HepG2 (cell line): ENCODE measurements around the gene COG8. TPM values are rescaled to one million over a fixed set of nuclear protein-coding genes. Genes with fewer than 3 reads are reported as not detected.

Experiments used
- ADNP ChIP-seq: sonication (generic); formaldehyde crosslinking; IDR thresholded peaks from 2 replicates; pipeline ENCODE4 v1.4.0; 2020; ENCODE audit warnings: missing genetic modification reagents
- ATF7-NPFF ChIP-seq: sonication (generic); formaldehyde crosslinking; IDR thresholded peaks from 2 replicates; pipeline ENCODE4 v1.8.1; 2023; ENCODE audit warnings: mild to moderate bottlenecking, low read depth, missing genetic modification reagents, moderate library complexity
- CHD4 ChIP-seq: fragments of 200-600 bp; sonication (generic); IDR thresholded peaks from 2 replicates; pipeline ENCODE4 v1.7.0; 2017; ENCODE audit warnings: mild to moderate bottlenecking, low read length, borderline replicate concordance
- DMAP1 ChIP-seq: IDR thresholded peaks from 2 replicates; pipeline ENCODE4 v1.6.1; 2016
- DR1 ChIP-seq: sonication (generic); formaldehyde crosslinking; IDR thresholded peaks from 2 replicates; pipeline ENCODE4 v1.8.0; 2021; ENCODE audit warnings: mild to moderate bottlenecking, missing genetic modification reagents, inconsistent platforms
- IRX3 ChIP-seq: sonication (generic); formaldehyde crosslinking; IDR thresholded peaks from 2 replicates; pipeline ENCODE4 v1.8.1; 2023; ENCODE audit warnings: mild to moderate bottlenecking, low read depth, missing genetic modification reagents, borderline replicate concordance
- NFE2L2 ChIP-seq: fragments of 150-350 bp; IDR thresholded peaks from 2 replicates; pipeline ENCODE4 v1.6.1; 2014; ENCODE audit warnings: low read length
- PHF20 ChIP-seq: sonication (generic); formaldehyde crosslinking; IDR thresholded peaks from 2 replicates; pipeline ENCODE4 v1.5.0; 2020; ENCODE audit warnings: mild to moderate bottlenecking, missing genetic modification reagents
- RAD51 ChIP-seq: fragments of 450-650 bp; IDR thresholded peaks from 2 replicates; pipeline ENCODE4 v1.6.1; 2016; ENCODE audit warnings: borderline replicate concordance
- RFX1 ChIP-seq: fragments of 450-650 bp; IDR thresholded peaks from 2 replicates; pipeline ENCODE4 v1.6.1; 2017
- TAF1 ChIP-seq: sonication (generic); formaldehyde crosslinking; IDR thresholded peaks from 2 replicates; pipeline ENCODE4 v1.4.0; 2020; ENCODE audit warnings: missing genetic modification reagents
- TP53 ChIP-seq: sonication (generic); formaldehyde crosslinking; conservative IDR thresholded peaks from 2 replicates; pipeline ENCODE4 v1.4.0; 2020; ENCODE audit warnings: missing genetic modification reagents
- ZMAT3 ChIP-seq: sonication (generic); formaldehyde crosslinking; conservative IDR thresholded peaks from 2 replicates; pipeline ENCODE4 v1.7.0; 2021; ENCODE audit warnings: missing genetic modification reagents
- ZMYM2 ChIP-seq: sonication (generic); formaldehyde crosslinking; IDR thresholded peaks from 2 replicates; pipeline ENCODE4 v1.8.0; 2022; ENCODE audit warnings: mild to moderate bottlenecking, missing genetic modification reagents
- ZNF430 ChIP-seq: sonication (generic); formaldehyde crosslinking; IDR thresholded peaks from 2 replicates; pipeline ENCODE4 v1.9.0; 2021; ENCODE audit warnings: mild to moderate bottlenecking, missing genetic modification reagents
- ZNF460 ChIP-seq: sonication (generic); formaldehyde crosslinking; IDR thresholded peaks from 2 replicates; pipeline ENCODE4 v1.5.1; 2020; ENCODE audit warnings: missing genetic modification reagents, mild to moderate bottlenecking, borderline replicate concordance
- ZNF660 ChIP-seq: sonication (generic); formaldehyde crosslinking; IDR thresholded peaks from 2 replicates; pipeline ENCODE4 v1.5.1; 2020; ENCODE audit warnings: mild to moderate bottlenecking, low read depth, missing genetic modification reagents, borderline replicate concordance
- ZNF83 ChIP-seq: sonication (generic); formaldehyde crosslinking; IDR thresholded peaks from 2 replicates; pipeline ENCODE4 v1.4.0; 2020; ENCODE audit warnings: missing genetic modification reagents, mild to moderate bottlenecking, borderline replicate concordance
- ZSCAN31 ChIP-seq: sonication (generic); formaldehyde crosslinking; IDR thresholded peaks from 2 replicates; pipeline ENCODE4 v1.5.0; 2020; ENCODE audit warnings: low read depth, mild to moderate bottlenecking, missing genetic modification reagents
- polyA plus RNA-seq, 8 experiments: library from polyadenylated mRNA; depleted of rRNA in 3 of 8; stranded (reverse) in 7 of 8; unstranded in 1 of 8; fragments of >200 nt; fragmentation: Illumina TruSeq in 4 of 8; extraction: Trizol in 4 of 8; gene quantifications; 2 replicates each; pipeline versions ENCODE4 v1.2.1 to v1.2.3, GENCODE V29; 2011 to 2016; ENCODE audit warnings: low read depth in 4 of 8, missing spikeins in 1 of 8, mixed read lengths in 1 of 8; ENCODE audit not compliant: insufficient read depth in 1 of 8
- total RNA-seq, 5 experiments: library from RNA; depleted of rRNA; stranded (reverse); fragments of >200 nt; fragmentation: Illumina TruSeq; extraction: Trizol; gene quantifications; 2 replicates each; pipeline ENCODE4 v1.2.3, GENCODE V29; 2016; ENCODE audit warnings: low read depth in 1 of 5
- TF ChIP-seq, protein P1 (sequence below): sonication (generic); formaldehyde crosslinking; IDR thresholded peaks from 2 replicates; pipeline ENCODE4 v1.5.0; 2020; ENCODE audit warnings: missing genetic modification reagents
- TF ChIP-seq, protein P2 (sequence below): sonication (generic); formaldehyde crosslinking; conservative IDR thresholded peaks from 2 replicates; pipeline ENCODE4 v1.4.0; 2020; ENCODE audit warnings: missing genetic modification reagents
- TF ChIP-seq, protein P3 (sequence below): sonication (generic); formaldehyde crosslinking; IDR thresholded peaks from 2 replicates; pipeline ENCODE4 v1.5.0; 2020; ENCODE audit warnings: mild to moderate bottlenecking, missing genetic modification reagents, moderate library complexity
- TF ChIP-seq, protein P4 (sequence below): sonication (generic); formaldehyde crosslinking; IDR thresholded peaks from 2 replicates; pipeline ENCODE4 v1.4.0; 2020; ENCODE audit warnings: missing genetic modification reagents
- TF ChIP-seq, protein P5 (sequence below): sonication (generic); formaldehyde crosslinking; IDR thresholded peaks from 2 replicates; pipeline ENCODE4 v1.4.0; 2020; ENCODE audit warnings: missing genetic modification reagents, mild to moderate bottlenecking, borderline replicate concordance

Gene COG8
- total and polyA plus RNA-seq, 2 of the 13 experiments (the other 11 are each of a cell fraction or from before 2014, with no cell fraction given): 45.5 to 52.1 TPM

GRCh38 chr16:69324013-69324531 is 15.3 kb downstream of the COG8 start (continued):
- TF ChIP-seq IRX3 (CRISPR knock-in tag): no peak
- no peak for TF ChIP-seq ZNF83 (CRISPR knock-in tag)
- no peak for TF ChIP-seq TP53
- no peak for TF ChIP-seq ADNP (CRISPR knock-in tag)
- TF ChIP-seq, protein P1, sequence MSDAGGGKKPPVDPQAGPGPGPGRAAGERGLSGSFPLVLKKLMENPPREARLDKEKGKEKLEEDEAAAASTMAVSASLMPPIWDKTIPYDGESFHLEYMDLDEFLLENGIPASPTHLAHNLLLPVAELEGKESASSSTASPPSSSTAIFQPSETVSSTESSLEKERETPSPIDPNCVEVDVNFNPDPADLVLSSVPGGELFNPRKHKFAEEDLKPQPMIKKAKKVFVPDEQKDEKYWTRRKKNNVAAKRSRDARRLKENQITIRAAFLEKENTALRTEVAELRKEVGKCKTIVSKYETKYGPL (CRISPR knock-in tag): no peak
- TF ChIP-seq ZNF460 (CRISPR knock-in tag): no peak
- TF ChIP-seq TAF1 (CRISPR knock-in tag): 0 out of 2 replicates have a peak, but pooled peaks have one; percentile 15
- no peak for TF ChIP-seq ATF7-NPFF
- no peak for TF ChIP-seq ZSCAN31
- TF ChIP-seq ZMAT3 (CRISPR knock-in tag): no peak
- TF ChIP-seq, protein P2, sequence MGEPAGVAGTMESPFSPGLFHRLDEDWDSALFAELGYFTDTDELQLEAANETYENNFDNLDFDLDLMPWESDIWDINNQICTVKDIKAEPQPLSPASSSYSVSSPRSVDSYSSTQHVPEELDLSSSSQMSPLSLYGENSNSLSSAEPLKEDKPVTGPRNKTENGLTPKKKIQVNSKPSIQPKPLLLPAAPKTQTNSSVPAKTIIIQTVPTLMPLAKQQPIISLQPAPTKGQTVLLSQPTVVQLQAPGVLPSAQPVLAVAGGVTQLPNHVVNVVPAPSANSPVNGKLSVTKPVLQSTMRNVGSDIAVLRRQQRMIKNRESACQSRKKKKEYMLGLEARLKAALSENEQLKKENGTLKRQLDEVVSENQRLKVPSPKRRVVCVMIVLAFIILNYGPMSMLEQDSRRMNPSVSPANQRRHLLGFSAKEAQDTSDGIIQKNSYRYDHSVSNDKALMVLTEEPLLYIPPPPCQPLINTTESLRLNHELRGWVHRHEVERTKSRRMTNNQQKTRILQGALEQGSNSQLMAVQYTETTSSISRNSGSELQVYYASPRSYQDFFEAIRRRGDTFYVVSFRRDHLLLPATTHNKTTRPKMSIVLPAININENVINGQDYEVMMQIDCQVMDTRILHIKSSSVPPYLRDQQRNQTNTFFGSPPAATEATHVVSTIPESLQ: no peak
- no peak for TF ChIP-seq DR1 (CRISPR knock-in tag)
- TF ChIP-seq ZNF430 (CRISPR knock-in tag): no peak
- TF ChIP-seq CHD4: no peak
- TF ChIP-seq, protein P3, sequence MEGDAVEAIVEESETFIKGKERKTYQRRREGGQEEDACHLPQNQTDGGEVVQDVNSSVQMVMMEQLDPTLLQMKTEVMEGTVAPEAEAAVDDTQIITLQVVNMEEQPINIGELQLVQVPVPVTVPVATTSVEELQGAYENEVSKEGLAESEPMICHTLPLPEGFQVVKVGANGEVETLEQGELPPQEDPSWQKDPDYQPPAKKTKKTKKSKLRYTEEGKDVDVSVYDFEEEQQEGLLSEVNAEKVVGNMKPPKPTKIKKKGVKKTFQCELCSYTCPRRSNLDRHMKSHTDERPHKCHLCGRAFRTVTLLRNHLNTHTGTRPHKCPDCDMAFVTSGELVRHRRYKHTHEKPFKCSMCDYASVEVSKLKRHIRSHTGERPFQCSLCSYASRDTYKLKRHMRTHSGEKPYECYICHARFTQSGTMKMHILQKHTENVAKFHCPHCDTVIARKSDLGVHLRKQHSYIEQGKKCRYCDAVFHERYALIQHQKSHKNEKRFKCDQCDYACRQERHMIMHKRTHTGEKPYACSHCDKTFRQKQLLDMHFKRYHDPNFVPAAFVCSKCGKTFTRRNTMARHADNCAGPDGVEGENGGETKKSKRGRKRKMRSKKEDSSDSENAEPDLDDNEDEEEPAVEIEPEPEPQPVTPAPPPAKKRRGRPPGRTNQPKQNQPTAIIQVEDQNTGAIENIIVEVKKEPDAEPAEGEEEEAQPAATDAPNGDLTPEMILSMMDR (CRISPR knock-in tag): 0 out of 2 replicates have a peak, but pooled peaks have one; percentile 5
- TF ChIP-seq RFX1: no peak
- TF ChIP-seq PHF20 (CRISPR knock-in tag): no peak
- no peak for TF ChIP-seq NFE2L2
- TF ChIP-seq DMAP1: no peak
- TF ChIP-seq ZNF660 (CRISPR knock-in tag): no peak
- TF ChIP-seq, protein P4, sequence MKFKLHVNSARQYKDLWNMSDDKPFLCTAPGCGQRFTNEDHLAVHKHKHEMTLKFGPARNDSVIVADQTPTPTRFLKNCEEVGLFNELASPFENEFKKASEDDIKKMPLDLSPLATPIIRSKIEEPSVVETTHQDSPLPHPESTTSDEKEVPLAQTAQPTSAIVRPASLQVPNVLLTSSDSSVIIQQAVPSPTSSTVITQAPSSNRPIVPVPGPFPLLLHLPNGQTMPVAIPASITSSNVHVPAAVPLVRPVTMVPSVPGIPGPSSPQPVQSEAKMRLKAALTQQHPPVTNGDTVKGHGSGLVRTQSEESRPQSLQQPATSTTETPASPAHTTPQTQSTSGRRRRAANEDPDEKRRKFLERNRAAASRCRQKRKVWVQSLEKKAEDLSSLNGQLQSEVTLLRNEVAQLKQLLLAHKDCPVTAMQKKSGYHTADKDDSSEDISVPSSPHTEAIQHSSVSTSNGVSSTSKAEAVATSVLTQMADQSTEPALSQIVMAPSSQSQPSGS: no peak
- TF ChIP-seq RAD51: no peak
- TF ChIP-seq ZMYM2 (CRISPR knock-in tag): no peak
- TF ChIP-seq, protein P5, sequence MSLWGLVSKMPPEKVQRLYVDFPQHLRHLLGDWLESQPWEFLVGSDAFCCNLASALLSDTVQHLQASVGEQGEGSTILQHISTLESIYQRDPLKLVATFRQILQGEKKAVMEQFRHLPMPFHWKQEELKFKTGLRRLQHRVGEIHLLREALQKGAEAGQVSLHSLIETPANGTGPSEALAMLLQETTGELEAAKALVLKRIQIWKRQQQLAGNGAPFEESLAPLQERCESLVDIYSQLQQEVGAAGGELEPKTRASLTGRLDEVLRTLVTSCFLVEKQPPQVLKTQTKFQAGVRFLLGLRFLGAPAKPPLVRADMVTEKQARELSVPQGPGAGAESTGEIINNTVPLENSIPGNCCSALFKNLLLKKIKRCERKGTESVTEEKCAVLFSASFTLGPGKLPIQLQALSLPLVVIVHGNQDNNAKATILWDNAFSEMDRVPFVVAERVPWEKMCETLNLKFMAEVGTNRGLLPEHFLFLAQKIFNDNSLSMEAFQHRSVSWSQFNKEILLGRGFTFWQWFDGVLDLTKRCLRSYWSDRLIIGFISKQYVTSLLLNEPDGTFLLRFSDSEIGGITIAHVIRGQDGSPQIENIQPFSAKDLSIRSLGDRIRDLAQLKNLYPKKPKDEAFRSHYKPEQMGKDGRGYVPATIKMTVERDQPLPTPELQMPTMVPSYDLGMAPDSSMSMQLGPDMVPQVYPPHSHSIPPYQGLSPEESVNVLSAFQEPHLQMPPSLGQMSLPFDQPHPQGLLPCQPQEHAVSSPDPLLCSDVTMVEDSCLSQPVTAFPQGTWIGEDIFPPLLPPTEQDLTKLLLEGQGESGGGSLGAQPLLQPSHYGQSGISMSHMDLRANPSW (CRISPR knock-in tag): no peak
